ENCODE data around the gene TMEM178A.

- TF ChIP-seq EP300 (IDR thresholded peaks at IDR 0.05; ENCODE audit: borderline replicate concordance) (no peak), CEBPB (IDR thresholded peaks at IDR 0.05) (no peak), EGR1 (IDR thresholded peaks at IDR 0.05) (no peak), FOXM1 (IDR thresholded peaks at IDR 0.05; ENCODE audit: borderline replicate concordance, low read depth) (no peak), REST (IDR thresholded peaks at IDR 0.05; ENCODE audit: low read depth) (no peak), TAF1 (IDR thresholded peaks at IDR 0.05; ENCODE audit: low read depth) (no peak), YY1 (IDR thresholded peaks at IDR 0.05; ENCODE audit: low read depth) (no peak), TCF12 (IDR thresholded peaks at IDR 0.05; ENCODE audit: low read depth) (no peak), RAD21 (IDR thresholded peaks at IDR 0.05; ENCODE audit: low read depth) (no peak)
These were observed 76.2 kb downstream of the TMEM178A start for GRCh38 chr2:39741871-39742270.

All from Ishikawa (cell line).